Osteoblast (primary cell): Measurements from ENCODE around the gene GAS7. TPM values are rescaled to one million over a fixed set of nuclear protein-coding genes. Genes with fewer than 3 reads are reported as not detected.
"Not testable (repeated sequence)": the region's sequence is repeated elsewhere in the genome, so short reads cannot be mapped to it uniquely, and the experiment has no call there.

ENCODE experiments used
- DNase-seq: peaks from one replicate; pipeline ENCODE4 v3.0.0; 2011; ENCODE audit warnings: low spot score, mixed read lengths; ENCODE audit not compliant: insufficient read length; ENCODE audit errors: missing footprints
- H2AFZ ChIP-seq: 2 replicates; pipeline ENCODE4 v1.6.0; 2011; ENCODE audit warnings: mild to moderate bottlenecking, low read length
- H3K27ac ChIP-seq: 2 replicates; pipeline ENCODE4 v1.5.1; 2011; ENCODE audit warnings: mild to moderate bottlenecking, low read depth, low read length, moderate library complexity
- H3K27me3 ChIP-seq: 2 replicates; pipeline ENCODE4 v1.6.0; 2012; ENCODE audit warnings: mild to moderate bottlenecking, control low read depth, inconsistent platforms, low read length, moderate library complexity; ENCODE audit not compliant: insufficient read depth
- H3K36me3 ChIP-seq: 2 replicates; pipeline ENCODE4 v1.5.1; 2011; ENCODE audit warnings: mild to moderate bottlenecking, low read length, control low read depth, moderate library complexity; ENCODE audit not compliant: insufficient read depth
- H3K4me1 ChIP-seq: 2 replicates; pipeline ENCODE4 v1.5.1; 2011; ENCODE audit warnings: mild to moderate bottlenecking, low read length, control low read depth, moderate library complexity; ENCODE audit not compliant: insufficient read depth
- H3K4me2 ChIP-seq: 2 replicates; pipeline ENCODE4 v1.6.0; 2011; ENCODE audit warnings: mild to moderate bottlenecking, low read length; ENCODE audit not compliant: insufficient read depth
- H3K4me3 ChIP-seq: fragments of 200-600 bp; sonication (generic); 3 replicates; pipeline ENCODE4 v1.5.1; 2012; ENCODE audit warnings: mild to moderate bottlenecking, low read length, inconsistent platforms; ENCODE audit not compliant: insufficient read depth
- H3K79me2 ChIP-seq: 2 replicates; pipeline ENCODE4 v1.6.0; 2012; ENCODE audit warnings: mild to moderate bottlenecking, low read length, control low read depth, inconsistent platforms; ENCODE audit not compliant: insufficient read depth
- H3K9me3 ChIP-seq: 2 replicates; pipeline ENCODE4 v1.5.1; 2011; ENCODE audit warnings: low read depth, low read length, control low read depth
- H4K20me1 ChIP-seq: 2 replicates; pipeline ENCODE4 v1.6.0; 2012; ENCODE audit warnings: mild to moderate bottlenecking, low read length, control low read depth; ENCODE audit not compliant: insufficient read depth
- CTCF ChIP-seq: IDR thresholded peaks from 2 replicates; pipeline ENCODE4 v1.5.1; 2011; ENCODE audit warnings: mild to moderate bottlenecking, low read depth, low read length, moderate library complexity; ENCODE audit errors: extremely low read depth
- total RNA-seq: library from RNA; depleted of rRNA; stranded (reverse); fragments of >200 nt; gene quantifications from 2 replicates; pipeline ENCODE4 v1.2.3, GENCODE V29; 2012

The GAS7 gene
- total RNA-seq, 1 donor = 3.6 TPM

- Histone ChIP-seq H3K9me3 (no peaks in the 10 kb centered on the region), H3K79me2 (no peaks in the 10 kb centered on the region), H3K27ac (no peak overlapping the region), H3K4me2 (no peak overlapping the region), H2AFZ (no peak overlapping the region), H3K4me3 (no peak overlapping the region), H3K27me3 (no peaks in the 10 kb centered on the region), H3K36me3 (no peaks in the 10 kb centered on the region), H3K4me1 (no peaks in the 10 kb centered on the region), H4K20me1 (no peaks in the 10 kb centered on the region)
- DNase-seq = no peak
- no peak for TF ChIP-seq CTCF
Observed at GRCh38 chr17:10003705-10004104, 194.7 kb downstream of the GAS7 start.

DNA sequence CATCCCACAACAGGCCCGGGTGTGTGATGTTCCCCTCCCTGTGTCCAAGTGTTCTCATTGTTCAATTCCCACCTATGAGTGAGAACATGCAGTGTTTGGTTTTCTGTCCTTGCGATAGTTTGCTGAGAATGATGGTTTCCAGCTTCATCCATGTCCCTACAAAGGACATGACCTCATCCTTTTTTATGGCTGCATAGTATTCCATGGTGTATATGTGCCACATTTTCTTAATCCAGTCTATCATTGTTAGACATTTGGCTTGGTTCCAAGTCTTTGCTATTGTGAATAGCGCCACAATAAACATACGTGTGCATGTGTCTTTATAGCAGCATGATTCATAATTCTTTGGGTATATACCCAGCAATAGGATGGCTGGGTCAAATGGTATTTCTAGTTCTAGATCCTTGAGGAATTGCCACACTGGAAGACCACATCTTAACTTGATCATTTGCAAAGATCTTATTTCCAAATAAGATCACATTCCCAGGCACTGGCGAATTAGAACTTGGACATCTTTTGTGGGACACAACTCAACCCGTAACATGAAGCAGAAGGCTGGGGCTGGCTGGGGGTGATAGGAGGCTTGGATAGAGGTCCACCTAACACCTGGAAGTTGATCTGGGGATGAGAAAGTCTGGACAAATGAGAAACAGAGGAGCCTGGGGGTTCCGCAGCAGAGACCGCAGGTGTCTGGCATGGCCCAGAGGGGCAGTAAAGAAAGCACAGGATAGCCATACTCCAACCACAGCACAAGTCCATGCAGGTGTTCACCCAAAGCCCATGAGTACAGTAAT lies 195.6 kb downstream of the GAS7 start:
- not testable (repeated sequence) for H3K9me3 ChIP-seq, H3K36me3 ChIP-seq, H3K4me2 ChIP-seq, H3K4me3 ChIP-seq, H4K20me1 ChIP-seq, H3K27me3 ChIP-seq, H3K79me2 ChIP-seq, H3K27ac ChIP-seq, H3K4me1 ChIP-seq, DNase-seq, H2AFZ ChIP-seq

DNA sequence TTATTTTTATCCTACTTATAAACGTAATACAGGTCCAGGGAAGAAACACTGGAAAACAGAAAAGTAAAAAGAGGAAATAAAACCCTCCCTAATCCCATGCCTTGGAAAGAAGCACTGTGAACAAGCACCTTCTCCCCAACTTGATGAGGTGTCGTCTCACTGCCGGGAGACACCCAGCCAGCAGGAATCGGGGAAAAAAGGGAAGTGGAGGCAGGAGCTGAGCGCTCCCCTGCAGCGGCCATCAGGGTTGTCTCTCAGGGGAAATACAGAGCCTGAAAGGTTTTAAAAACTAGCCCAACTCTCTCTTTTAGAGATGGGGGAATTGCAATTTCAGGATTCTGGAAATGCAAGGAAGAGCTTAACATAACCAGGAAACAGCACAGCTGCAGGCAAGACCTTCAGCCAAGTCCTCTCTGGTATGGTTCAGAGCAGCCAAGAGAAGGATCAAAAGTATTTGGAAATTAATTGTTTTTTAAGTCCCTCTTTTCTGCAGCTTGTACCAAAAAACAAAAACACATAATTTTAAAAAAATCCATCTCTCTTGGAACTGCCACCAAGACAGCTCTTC lies 197.0 kb downstream of the GAS7 start:
- H3K36me3 ChIP-seq = no peaks in the 10 kb centered on the region
- H3K4me1 ChIP-seq = no peaks in the 10 kb centered on the region
- no peak overlapping the region for H3K27ac ChIP-seq
- no peaks in the 10 kb centered on the region for H3K79me2 ChIP-seq
- no peak overlapping the region for H3K4me2 ChIP-seq
- no peak for DNase-seq
- H3K9me3 ChIP-seq = no peaks in the 10 kb centered on the region
- H3K4me3 ChIP-seq = no peak overlapping the region
- no peaks in the 10 kb centered on the region for H4K20me1 ChIP-seq
- H3K27me3 ChIP-seq = no peaks in the 10 kb centered on the region
- H2AFZ ChIP-seq = no peak overlapping the region
- TF ChIP-seq CTCF = no peak

DNA sequence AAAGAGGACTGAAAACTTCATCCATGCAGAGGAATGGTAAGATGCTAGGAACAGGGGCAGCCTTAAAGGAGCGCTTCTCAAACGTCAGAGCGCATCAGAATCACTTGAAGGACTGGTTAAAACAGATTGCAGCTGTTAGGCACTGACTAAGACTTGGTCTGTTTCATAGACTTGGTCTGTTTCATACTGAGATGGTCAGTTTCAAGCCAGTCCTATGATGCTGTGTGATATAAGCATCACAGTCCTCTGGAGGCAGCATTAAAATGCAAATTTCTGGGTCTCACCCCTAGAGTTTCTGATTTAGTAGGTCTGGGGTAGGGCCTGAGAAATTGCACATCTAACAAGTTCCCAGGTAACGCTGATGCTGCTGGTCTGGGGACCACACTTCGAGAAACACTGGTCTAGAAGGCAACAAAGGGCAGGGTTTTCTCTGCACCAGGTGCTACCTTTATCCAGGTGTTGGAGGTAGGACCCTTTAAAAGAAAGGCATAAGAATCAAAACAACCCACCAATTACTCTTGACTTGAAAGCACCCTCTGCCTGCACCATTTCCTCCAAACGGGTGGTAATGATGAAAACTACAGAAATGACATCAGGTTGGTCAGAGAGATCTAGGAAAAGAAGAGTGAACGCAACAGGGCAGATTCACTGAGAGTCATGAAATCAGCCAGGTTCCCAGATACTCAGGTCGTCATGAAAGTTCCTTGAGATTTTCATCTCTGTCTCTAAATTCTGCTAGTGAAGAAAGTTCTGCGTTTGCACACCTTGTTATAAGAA lies 198.3 kb downstream of the GAS7 start:
- TF ChIP-seq CTCF = no peak
- no peaks in the 10 kb centered on the region for H4K20me1 ChIP-seq
- H2AFZ ChIP-seq = no peak overlapping the region
- H3K9me3 ChIP-seq = no peaks in the 10 kb centered on the region
- H3K36me3 ChIP-seq = no peaks in the 10 kb centered on the region
- no peak overlapping the region for H3K4me2 ChIP-seq
- no peak overlapping the region for H3K4me3 ChIP-seq
- no peak for DNase-seq
- no peak overlapping the region for H3K27ac ChIP-seq
- H3K4me1 ChIP-seq = no peaks in the 10 kb centered on the region
- H3K27me3 ChIP-seq = no peaks in the 10 kb centered on the region
- no peaks in the 10 kb centered on the region for H3K79me2 ChIP-seq
